ENCODE data around the gene ADCY7.

ADCY7 gene

GRCh38 chr16:50296807-50297206 lies 30.5 kb downstream of the ADCY7 start:
- DNase-seq (ENCODE audit: low read depth in 2 of 2, low spot score in 1 of 2), result no peak

- no peak for DNase-seq (ENCODE audit: low read depth in 2 of 2, low spot score in 1 of 2)
These were observed 31.1 kb downstream of the ADCY7 start for GRCh38 chr16:50297301-50298074.

- DNase-seq (ENCODE audit: low read depth in 2 of 2, low spot score in 1 of 2), result no peak
These were observed 31.7 kb downstream of the ADCY7 start for GRCh38 chr16:50298075-50298460.

GRCh38 chr16:50298591-50299507 lies 32.5 kb downstream of the ADCY7 start:
- no peak for DNase-seq (ENCODE audit: low read depth in 2 of 2, low spot score in 1 of 2)

- no peak for DNase-seq (ENCODE audit: low read depth in 2 of 2, low spot score in 1 of 2)
These were observed 33.3 kb downstream of the ADCY7 start for GRCh38 chr16:50299508-50300105.

- no peak for DNase-seq (ENCODE audit: low read depth in 2 of 2, low spot score in 1 of 2)
These were observed 34.7 kb downstream of the ADCY7 start for GRCh38 chr16:50300942-50301625.

GRCh38 chr16:50301626-50302471 lies 35.5 kb downstream of the ADCY7 start:
- no peak for DNase-seq (ENCODE audit: low read depth in 2 of 2, low spot score in 1 of 2)

GRCh38 chr16:50302472-50303005 lies 36.2 kb downstream of the ADCY7 start:
- DNase-seq (ENCODE audit: low read depth in 2 of 2, low spot score in 1 of 2), result no peak

- no peak for DNase-seq (ENCODE audit: low read depth in 2 of 2, low spot score in 1 of 2)
These were observed 36.8 kb downstream of the ADCY7 start for GRCh38 chr16:50303041-50303604.

- no peak for DNase-seq (ENCODE audit: low read depth in 2 of 2, low spot score in 1 of 2)
These were observed 37.5 kb downstream of the ADCY7 start for GRCh38 chr16:50303605-50304466.

- DNase-seq (ENCODE audit: low read depth in 2 of 2, low spot score in 1 of 2), result no peak
These were observed 38.4 kb downstream of the ADCY7 start for GRCh38 chr16:50304467-50305440.

GRCh38 chr16:50305441-50306061 lies 39.2 kb downstream of the ADCY7 start:
- DNase-seq (ENCODE audit: low read depth in 2 of 2, low spot score in 1 of 2), result no peak

- DNase-seq (ENCODE audit: low read depth in 2 of 2, low spot score in 1 of 2), result no peak
These were observed 39.9 kb downstream of the ADCY7 start for GRCh38 chr16:50306287-50306686.

GRCh38 chr16:50308237-50308965 lies 42.0 kb downstream of the ADCY7 start:
- no peak for DNase-seq (ENCODE audit: low read depth in 2 of 2, low spot score in 1 of 2)

- no peak for DNase-seq (ENCODE audit: low read depth in 2 of 2, low spot score in 1 of 2)
These were observed 42.8 kb downstream of the ADCY7 start for GRCh38 chr16:50309156-50309526.

GRCh38 chr16:50309527-50310307 lies 43.4 kb downstream of the ADCY7 start:
- DNase-seq (ENCODE audit: low read depth in 2 of 2, low spot score in 1 of 2), result no peak
